GM21528 (cell line): ENCODE data around the gene PRR20B.
"Not testable (repeated sequence)": the region's sequence is repeated elsewhere in the genome, so short reads cannot be mapped to it uniquely, and the experiment has no call there.

ENCODE experiments used
- ATAC-seq: cut with Tn5 transposase; IDR thresholded peaks from one replicate; pipeline ENCODE4 v1.9.1; 2021; ENCODE audit warnings: mild to moderate bottlenecking, moderate library complexity; ENCODE audit not compliant: unreplicated experiment, low FRiP score

The PRR20B gene

GRCh38 chr13:57147188-57147587, at the start of gene PRR20B:
Gene PRR20B, plus strand, starts transcription at chr13:57147488. Its CDS starts 387 bp downstream, at chr13:57147875.
- not testable (repeated sequence) for ATAC-seq

GRCh38 chr13:57114945-57115344, 32.3 kb upstream of the PRR20B start:
- ATAC-seq = no peak

- ATAC-seq = no peak
Observed at GRCh38 chr13:57123681-57124080, 23.6 kb upstream of the PRR20B start.

- no peak for ATAC-seq
Observed at GRCh38 chr13:57128909-57129308, 18.4 kb upstream of the PRR20B start.

GRCh38 chr13:57136093-57136492, 11.2 kb upstream of the PRR20B start:
- no peak for ATAC-seq

- no peak for ATAC-seq
Observed at GRCh38 chr13:57137585-57137984, 9.7 kb upstream of the PRR20B start.

- ATAC-seq = no peak
Observed at GRCh38 chr13:57138988-57139387, 8.3 kb upstream of the PRR20B start.

GRCh38 chr13:57139781-57140180, 7.5 kb upstream of the PRR20B start:
- ATAC-seq = not testable (repeated sequence)

- ATAC-seq = not testable (repeated sequence)
Observed at GRCh38 chr13:57140235-57140968, 6.9 kb upstream of the PRR20B start, which contains the start of gene PRR20A. Gene PRR20A, plus strand, starts transcription at chr13:57140918. Its CDS starts 387 bp downstream, at chr13:57141305.

- ATAC-seq = not testable (repeated sequence)
Observed at GRCh38 chr13:57148106-57148505, 818 bp downstream of the PRR20B start.

- ATAC-seq = not testable (repeated sequence)
Observed at GRCh38 chr13:57153761-57154160, 6.5 kb downstream of the PRR20B start, which contains the start of gene PRR20C. Gene PRR20C, plus strand, starts transcription at chr13:57154061. Its CDS starts 387 bp downstream, at chr13:57154448.

GRCh38 chr13:57160332-57160731, 13.0 kb downstream of the PRR20B start, which contains the start of gene PRR20D:
Gene PRR20D, plus strand, starts transcription at chr13:57160632. Its CDS starts 387 bp downstream, at chr13:57161019.
- not testable (repeated sequence) for ATAC-seq

GRCh38 chr13:57166897-57167296, 19.6 kb downstream of the PRR20B start, which contains the start of gene PRR20E:
Gene PRR20E, plus strand, starts transcription at chr13:57167197. Its CDS starts 387 bp downstream, at chr13:57167584.
- not testable (repeated sequence) for ATAC-seq

GRCh38 chr13:57191667-57192066, 44.4 kb downstream of the PRR20B start:
- no peak for ATAC-seq
